OCI-LY7 (cell line): Measurements from ENCODE around the gene FBXO5. TPM values are rescaled to one million over a fixed set of nuclear protein-coding genes. Genes with fewer than 3 reads are reported as not detected.

Source experiments
- BruUV-seq: library from RNA; stranded (reverse); fragments of 400-500 nt; replicated peaks from 2 replicates; lab custom pipeline; 2021; lab: Mats Ljungman, UMichigan
- CTCF ChIA-PET: fragments of 300-600 bp; sonication (Branson Sonifier 250); formaldehyde crosslinking; loops from one replicate; lab custom pipeline; 2022; ENCODE audit warnings: antibody characterized with exemption; ENCODE audit not compliant: unreplicated experiment; lab: Charles Lee
- POLR2A ChIA-PET: fragments of 300-600 bp; sonication (Branson Sonifier 250); formaldehyde crosslinking; loops from one replicate; lab custom pipeline; 2022; ENCODE audit warnings: antibody characterized with exemption; lab: Charles Lee
- DNase-seq: peaks from one replicate; pipeline ENCODE4 v3.0.0-alpha.2; 2015; ENCODE audit warnings: low spot score
- H2AFZ ChIP-seq: fragments of 200-600 bp; sonication (generic), shearing (Covaris generic); 2 replicates; pipeline ENCODE4 v1.6.1; 2014; ENCODE audit warnings: mild to moderate bottlenecking, antibody characterized with exemption, low read length, moderate library complexity
- H3K27ac ChIP-seq: fragments of 200-600 bp; sonication (generic); 2 replicates; pipeline ENCODE4 v1.5.1; 2014; ENCODE audit warnings: mixed run types, low read depth, mild to moderate bottlenecking, moderate library complexity, low read length, inconsistent platforms; ENCODE audit not compliant: poor library complexity, severe bottlenecking
- H3K36me3 ChIP-seq: fragments of 200-600 bp; sonication (generic); 2 replicates; pipeline ENCODE4 v1.6.1; 2014; ENCODE audit warnings: mild to moderate bottlenecking, antibody characterized with exemption, low read length, moderate library complexity, mixed read lengths; ENCODE audit not compliant: insufficient read depth
- H3K4me1 ChIP-seq: fragments of 200-600 bp; sonication (generic); 2 replicates; pipeline ENCODE4 v1.5.1; 2014; ENCODE audit warnings: mild to moderate bottlenecking, low read length; ENCODE audit not compliant: insufficient read depth, poor library complexity, severe bottlenecking
- H3K4me2 ChIP-seq: fragments of 200-600 bp; sonication (generic); 2 replicates; pipeline ENCODE4 v1.6.1; 2014; ENCODE audit warnings: mild to moderate bottlenecking, low read length
- H3K4me3 ChIP-seq: fragments of 200-600 bp; sonication (generic); 2 replicates; pipeline ENCODE4 v1.5.1; 2014; ENCODE audit warnings: mild to moderate bottlenecking, low read depth, low read length; ENCODE audit not compliant: poor library complexity, severe bottlenecking
- H3K79me2 ChIP-seq: fragments of 200-600 bp; sonication (generic); 2 replicates; pipeline ENCODE4 v1.6.1; 2016; ENCODE audit warnings: low read depth, mild to moderate bottlenecking, low read length, moderate library complexity, mixed read lengths; ENCODE audit not compliant: insufficient read depth
- H3K9me2 ChIP-seq: fragments of 200-600 bp; sonication (generic); 2 replicates; pipeline ENCODE4 v1.6.1; 2016; ENCODE audit warnings: mild to moderate bottlenecking, low read length, mixed read lengths; ENCODE audit not compliant: insufficient read depth
- H3K9me3 ChIP-seq: fragments of 200-600 bp; sonication (generic); 2 replicates; pipeline ENCODE4 v1.6.1; 2014; ENCODE audit warnings: mild to moderate bottlenecking, mixed run types, low read length, mixed read lengths
- H4K20me1 ChIP-seq: fragments of 200-600 bp; sonication (generic); 2 replicates; pipeline ENCODE4 v1.6.1; 2014; ENCODE audit warnings: mild to moderate bottlenecking, antibody characterized with exemption, low read length, moderate library complexity, mixed read lengths; ENCODE audit not compliant: insufficient read depth
- CTCF ChIP-seq: fragments of 200-600 bp; sonication (generic); conservative IDR thresholded peaks from 2 replicates; pipeline ENCODE4 v1.5.1; 2014; ENCODE audit warnings: mild to moderate bottlenecking, antibody characterized with exemption, low read length, moderate library complexity, mixed read lengths
- EZH2phosphoT487 ChIP-seq: fragments of 200-600 bp; sonication (generic); IDR thresholded peaks from 2 replicates; pipeline ENCODE4 v1.6.1; 2018; ENCODE audit warnings: low read depth, borderline replicate concordance, mild to moderate bottlenecking, mixed run types, antibody characterized with exemption, low read length, moderate library complexity, mixed read lengths
- intact Hi-C: fragments of 100-400 bp; cut with micrococcal nuclease; formaldehyde crosslinking; loops from one replicate; pipeline ENCODE4 v1.10.0; 2022; ENCODE audit not compliant: unreplicated experiment
- total RNA-seq, 2 experiments: library from RNA; depleted of rRNA in 1 of 2; stranded (reverse); fragments of >200 nt in 1 of 2; shearing (Covaris generic) in 1 of 2; gene quantifications; 2 replicates each; pipeline ENCODE4 v1.2.3, GENCODE V29; 2014 to 2022

The FBXO5 gene
- total RNA-seq, 2 experiments from 2014 or later = 53.2 to 68.0 TPM

- H3K4me3 ChIP-seq = peak overlapping the region; percentile 98
- H3K79me2 ChIP-seq = peaks cover 92% of the 10 kb centered on the region
- no TSS peak for BruUV-seq
- DNase-seq = peak; percentile 44
- H3K4me1 ChIP-seq = peaks cover 51% of the 10 kb centered on the region
- H4K20me1 ChIP-seq = peaks cover 39% of the 10 kb centered on the region
- H3K36me3 ChIP-seq = peaks cover 72% of the 10 kb centered on the region
- ChIA-PET POLR2A (interaction anchor here (0.7 to 1.4 kb wide), 9 partner anchors 9 to 301 kb away, joined by 3 to 8 read pairs (median 4); no protein-coding TSS in a partner anchor), CTCF (no interaction called here)
- 0 out of 2 replicates have a peak, but pooled peaks cover 4% of the 10 kb centered on the region for H3K9me3 ChIP-seq
- H3K9me2 ChIP-seq = no peaks in the 10 kb centered on the region
- TF ChIP-seq EZH2phosphoT487 (no peak), CTCF (no peak)
- peak overlapping the region; percentile 85 for H3K4me2 ChIP-seq
- peak overlapping the region; percentile 4; the same call in 1 of the 2 replicates for H2AFZ ChIP-seq
- intact Hi-C loops = loop anchor here (2.0 to 5.0 kb wide), 6 partner anchors 21 to 1590 kb away; partner anchors contain the start of genes MTRF1L, RMND1 and ZBTB2
- peak overlapping the region; percentile 86 for H3K27ac ChIP-seq
Measured at GRCh38 chr6:152981989-152982903, 595 bp downstream of the FBXO5 start.

GRCh38 chr6:152981219-152981618, 1.6 kb downstream of the FBXO5 start:
- peaks cover 92% of the 10 kb centered on the region for H3K79me2 ChIP-seq
- peak; percentile 16 for DNase-seq
- H3K27ac ChIP-seq = peak overlapping the region; percentile 86
- TF ChIP-seq EZH2phosphoT487 (no peak), CTCF (no peak)
- H4K20me1 ChIP-seq = peaks cover 49% of the 10 kb centered on the region
- CTCF ChIA-PET = no interaction called here
- no peaks in the 10 kb centered on the region for H3K9me3 ChIP-seq
- H3K4me1 ChIP-seq = peaks cover 59% of the 10 kb centered on the region
- BruUV-seq = TSS peak; percentile 71
- POLR2A ChIA-PET = interaction anchor here (1.3 kb wide), 1 partner anchor 8 kb away, joined by 3 read pairs; no protein-coding TSS in a partner anchor
- intact Hi-C loops = loop anchor here (5.0 kb wide), 3 partner anchors 799 to 1589 kb away; partner anchors contain the start of genes RMND1 and ZBTB2
- H3K9me2 ChIP-seq = no peaks in the 10 kb centered on the region
- peaks cover 72% of the 10 kb centered on the region for H3K36me3 ChIP-seq
- H3K4me2 ChIP-seq = peak overlapping the region; percentile 85
- H3K4me3 ChIP-seq = peak overlapping the region; percentile 98
- H2AFZ ChIP-seq = no peak overlapping the region
